CD4-positive, alpha-beta T cell treated with Interleukin-17A for 1 hour (primary cell): Measurements from ENCODE around the gene NBPF14.
"Not testable (repeated sequence)": the region's sequence is repeated elsewhere in the genome, so short reads cannot be mapped to it uniquely, and the experiment has no call there.

Source experiments
- DNase-seq: peaks from one replicate; pipeline ENCODE4 v3.0.0-alpha.2; 2020

The NBPF14 gene

GRCh38 chr1:148595911-148596310 is at the start of gene NBPF14:
NBPF14 (minus strand) TSS chr1:148596011; CDS start chr1:148595717, 294 bp downstream.
- DNase-seq = not testable (repeated sequence)

GRCh38 chr1:148625451-148625850 is 29.6 kb upstream of the NBPF14 start:
- not testable (repeated sequence) for DNase-seq

GRCh38 chr1:148618216-148618615 is 22.4 kb upstream of the NBPF14 start:
- not testable (repeated sequence) for DNase-seq

- DNase-seq = not testable (repeated sequence)
These were observed 9.5 kb upstream of the NBPF14 start for GRCh38 chr1:148605266-148605665.

GRCh38 chr1:148595360-148595759 is 451 bp downstream of the NBPF14 start:
- DNase-seq = not testable (repeated sequence)

GRCh38 chr1:148591098-148591497 is 4.7 kb downstream of the NBPF14 start:
- DNase-seq = not testable (repeated sequence)

- DNase-seq = not testable (repeated sequence)
These were observed 63.7 kb downstream of the NBPF14 start for GRCh38 chr1:148532158-148532557.

GRCh38 chr1:148529101-148529567 is 66.7 kb downstream of the NBPF14 start:
- peak; percentile 80 for DNase-seq

GRCh38 chr1:148528591-148528990 is 67.2 kb downstream of the NBPF14 start:
- DNase-seq = not testable (repeated sequence)

- DNase-seq = peak; percentile 48
These were observed 69.2 kb downstream of the NBPF14 start for GRCh38 chr1:148526587-148526986.

- peak; percentile 42 for DNase-seq
These were observed 72.3 kb downstream of the NBPF14 start for GRCh38 chr1:148523205-148524144.

GRCh38 chr1:148522561-148523204 is 73.1 kb downstream of the NBPF14 start:
- peak; percentile 96 for DNase-seq

- DNase-seq = peak; percentile 92
These were observed 73.7 kb downstream of the NBPF14 start for GRCh38 chr1:148522072-148522471.

- DNase-seq = peak; percentile 16
These were observed 81.5 kb downstream of the NBPF14 start for GRCh38 chr1:148514310-148514709.

GRCh38 chr1:148512571-148513184 is 83.1 kb downstream of the NBPF14 start:
- not testable (repeated sequence) for DNase-seq

GRCh38 chr1:148493933-148494332 is 101.9 kb downstream of the NBPF14 start:
- not testable (repeated sequence) for DNase-seq

- not testable (repeated sequence) for DNase-seq
These were observed 112.8 kb downstream of the NBPF14 start, which contains the start of gene PPIAL4G for GRCh38 chr1:148483029-148483428. PPIAL4G (minus strand) TSS chr1:148483302; CDS start chr1:148483252, 50 bp downstream.
